Lower lobe of right lung (tissue), 2 donors: ENCODE measurements around the gene EPHB3. TPM values are rescaled to one million over a fixed set of nuclear protein-coding genes. Genes with fewer than 3 reads are reported as not detected.

ENCODE experiments used
- ATAC-seq, 2 donors: fragments of 200-7000 bp; cut with Tn5 transposase; one replicate each; pipeline ENCODE4 v1.9.1; 2020 to 2022; ENCODE audit warnings: mild to moderate bottlenecking in 2 of 2, moderate library complexity in 2 of 2
- DNase-seq: peaks from one replicate; pipeline ENCODE4 v3.0.0-alpha.2; 2020
- H3K27ac ChIP-seq: fragments of 200-600 bp; one replicate; pipeline ENCODE4 v1.8.0; 2022
- H3K27me3 ChIP-seq: fragments of 200-600 bp; one replicate; pipeline ENCODE4 v1.8.0; 2022; ENCODE audit warnings: low read depth
- H3K36me3 ChIP-seq: fragments of 200-600 bp; one replicate; pipeline ENCODE4 v1.8.0; 2022; ENCODE audit warnings: mild to moderate bottlenecking
- H3K4me1 ChIP-seq: fragments of 200-600 bp; one replicate; pipeline ENCODE4 v1.8.0; 2022
- H3K4me3 ChIP-seq: fragments of 200-600 bp; one replicate; pipeline ENCODE4 v1.8.0; 2022; ENCODE audit warnings: mild to moderate bottlenecking
- H3K9me3 ChIP-seq: fragments of 200-600 bp; one replicate; pipeline ENCODE4 v1.8.0; 2022
- intact Hi-C: fragments of 100-400 bp; cut with DNase I; formaldehyde crosslinking; loops from one replicate; pipeline ENCODE4 v1.11.0; 2022
- total RNA-seq: library from RNA; stranded (reverse); fragmentation: NEBNext Ultra II Directional; extraction: Animal tissue kit (Norgen Biotek cat#: 25700); gene quantifications from one replicate; pipeline ENCODE4 v1.2.1, GENCODE V29; 2021
- TF ChIP-seq, protein P1 (sequence below): fragments of 200-600 bp; IDR thresholded peaks from one replicate; pipeline ENCODE4 v1.8.0; 2022; ENCODE audit warnings: antibody characterized with exemption, mild to moderate bottlenecking
- donor health status: DM: no; HTN: yes; CAD: no; lungs with severe emphysema.

The EPHB3 gene
- total RNA-seq, 1 donor from 2014 or later, result 4.9 TPM

GRCh38 chr3:184566441-184567414, 5.1 kb downstream of the EPHB3 start:
- peaks cover 61% of the 10 kb centered on the region for H3K4me1 ChIP-seq
- H3K27me3 ChIP-seq, result peaks cover 5% of the 10 kb centered on the region
- DNase-seq (no peak), ATAC-seq (no peak)
- H3K9me3 ChIP-seq, result no peaks in the 10 kb centered on the region
- H3K27ac ChIP-seq, result peak overlapping the region; percentile 84
- intact Hi-C loops, result no loop called here
- TF ChIP-seq, protein P1, sequence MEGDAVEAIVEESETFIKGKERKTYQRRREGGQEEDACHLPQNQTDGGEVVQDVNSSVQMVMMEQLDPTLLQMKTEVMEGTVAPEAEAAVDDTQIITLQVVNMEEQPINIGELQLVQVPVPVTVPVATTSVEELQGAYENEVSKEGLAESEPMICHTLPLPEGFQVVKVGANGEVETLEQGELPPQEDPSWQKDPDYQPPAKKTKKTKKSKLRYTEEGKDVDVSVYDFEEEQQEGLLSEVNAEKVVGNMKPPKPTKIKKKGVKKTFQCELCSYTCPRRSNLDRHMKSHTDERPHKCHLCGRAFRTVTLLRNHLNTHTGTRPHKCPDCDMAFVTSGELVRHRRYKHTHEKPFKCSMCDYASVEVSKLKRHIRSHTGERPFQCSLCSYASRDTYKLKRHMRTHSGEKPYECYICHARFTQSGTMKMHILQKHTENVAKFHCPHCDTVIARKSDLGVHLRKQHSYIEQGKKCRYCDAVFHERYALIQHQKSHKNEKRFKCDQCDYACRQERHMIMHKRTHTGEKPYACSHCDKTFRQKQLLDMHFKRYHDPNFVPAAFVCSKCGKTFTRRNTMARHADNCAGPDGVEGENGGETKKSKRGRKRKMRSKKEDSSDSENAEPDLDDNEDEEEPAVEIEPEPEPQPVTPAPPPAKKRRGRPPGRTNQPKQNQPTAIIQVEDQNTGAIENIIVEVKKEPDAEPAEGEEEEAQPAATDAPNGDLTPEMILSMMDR, result no peak
- no peaks in the 10 kb centered on the region for H3K36me3 ChIP-seq
- no peak overlapping the region for H3K4me3 ChIP-seq

GRCh38 chr3:184567946-184568559, 6.5 kb downstream of the EPHB3 start:
- no peaks in the 10 kb centered on the region for H3K9me3 ChIP-seq
- ATAC-seq, result no peak
- TF ChIP-seq, protein P1, result no peak
- H3K27ac ChIP-seq, result peak overlapping the region; percentile 58
- H3K4me3 ChIP-seq, result peak overlapping the region; percentile 62
- H3K4me1 ChIP-seq, result peaks cover 61% of the 10 kb centered on the region
- H3K27me3 ChIP-seq, result peaks cover 5% of the 10 kb centered on the region
- peak; percentile 11 for DNase-seq
- peaks cover 6% of the 10 kb centered on the region for H3K36me3 ChIP-seq
- intact Hi-C loops, result no loop called here

DNA sequence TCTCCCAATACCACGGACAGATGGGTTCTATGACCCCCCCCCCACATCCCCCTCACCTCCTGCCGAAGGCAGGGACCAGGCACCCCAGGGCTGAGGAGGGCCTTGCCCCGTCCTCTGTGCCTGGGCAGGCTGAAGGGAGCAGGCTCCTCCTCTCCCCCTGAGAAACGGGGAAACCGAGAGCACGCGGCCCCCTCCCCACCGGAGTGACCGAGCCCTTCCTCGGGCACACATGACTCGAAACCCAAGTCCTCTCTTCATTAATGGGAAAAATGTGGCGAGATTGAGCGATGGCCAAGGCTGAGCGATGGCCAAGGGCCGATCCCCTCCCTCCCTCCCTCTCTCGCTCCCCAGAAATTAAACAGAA, 7.0 kb downstream of the EPHB3 start:
- intact Hi-C loops, result no loop called here
- TF ChIP-seq, protein P1, result no peak
- Histone ChIP-seq H3K36me3 (peaks cover 10% of the 10 kb centered on the region), H3K27ac (peak overlapping the region; percentile 58), H3K9me3 (no peaks in the 10 kb centered on the region), H3K4me3 (peak overlapping the region; percentile 62), H3K27me3 (peaks cover 5% of the 10 kb centered on the region), H3K4me1 (peaks cover 61% of the 10 kb centered on the region)
- DNase-seq (no peak), ATAC-seq (peak in 1 of 2 donors; percentile 0)

DNA sequence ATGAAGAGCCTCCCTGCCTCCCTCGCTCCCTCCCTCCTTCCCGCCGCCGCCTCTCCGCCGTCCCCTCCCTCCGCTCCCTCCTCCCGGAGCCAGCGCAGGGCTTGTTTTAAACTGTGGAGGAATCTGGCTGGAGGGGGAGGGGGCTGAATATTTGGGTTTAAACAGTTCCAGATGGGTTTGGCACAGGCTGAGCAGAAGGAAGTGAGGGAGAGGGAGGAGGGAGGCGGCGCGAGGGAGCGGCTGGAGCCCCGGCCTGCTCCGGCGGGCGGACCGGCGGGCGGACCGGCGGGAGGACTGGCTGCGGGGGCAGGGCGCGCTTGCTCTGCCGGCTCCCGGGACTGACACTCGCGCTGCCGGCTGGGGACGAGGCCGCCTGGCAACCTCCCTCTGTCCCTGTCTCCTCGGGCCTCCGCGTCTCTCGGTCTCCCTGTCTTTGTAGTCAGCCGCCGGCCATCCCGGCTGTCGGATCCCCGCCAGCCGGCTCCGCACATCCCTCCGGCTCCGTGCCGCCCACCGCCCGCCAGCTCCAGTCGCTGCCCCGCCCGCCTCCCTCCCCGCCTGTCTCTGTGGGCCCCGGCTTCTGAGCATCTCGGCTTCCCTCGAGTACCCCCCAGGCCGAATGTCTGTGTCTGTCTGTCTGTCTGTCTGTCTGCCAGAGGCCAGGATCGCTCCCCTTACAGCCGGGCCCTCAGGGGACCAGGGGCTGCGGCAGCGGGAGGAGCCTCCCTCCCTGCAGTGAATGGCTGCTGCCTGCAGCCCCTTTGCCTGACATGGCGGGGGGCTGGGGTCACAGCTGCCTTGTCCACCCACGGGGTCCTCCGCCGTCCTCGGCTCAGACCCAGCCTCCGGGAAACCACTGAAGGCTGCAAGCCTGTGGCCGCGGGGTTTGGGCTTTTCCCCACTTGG, 7.6 kb downstream of the EPHB3 start:
- intact Hi-C loops, result no loop called here
- Histone ChIP-seq H3K27ac (peak overlapping the region; percentile 64), H3K27me3 (peaks cover 5% of the 10 kb centered on the region), H3K9me3 (no peaks in the 10 kb centered on the region), H3K4me1 (peaks cover 58% of the 10 kb centered on the region), H3K36me3 (peaks cover 10% of the 10 kb centered on the region), H3K4me3 (peak overlapping the region; percentile 62)
- ATAC-seq, result peak; percentile 75 to 81
- TF ChIP-seq, protein P1, result no peak
- DNase-seq, result peak; percentile 76

DNA sequence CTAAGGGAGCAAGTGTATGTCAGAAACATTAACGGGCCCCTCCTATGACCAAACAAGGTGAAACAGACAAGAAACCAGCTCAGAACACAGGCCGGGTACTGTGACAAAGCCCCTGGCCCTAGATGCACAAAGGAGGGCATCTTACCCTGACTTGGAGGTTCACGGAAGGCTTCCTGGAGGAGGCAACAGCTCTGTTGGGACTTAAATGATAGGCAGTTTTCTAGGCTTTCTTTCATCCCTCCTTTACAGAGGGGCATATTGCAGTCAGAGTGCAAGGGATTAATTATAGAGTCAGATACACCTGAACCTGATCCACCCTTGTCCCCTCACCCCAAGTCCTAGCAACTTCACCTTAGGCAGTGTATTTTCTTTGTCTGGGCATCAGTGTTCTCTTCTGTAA, 8.4 kb downstream of the EPHB3 start:
- no peaks in the 10 kb centered on the region for H3K9me3 ChIP-seq
- peak overlapping the region; percentile 64 for H3K27ac ChIP-seq
- ATAC-seq (no peak), DNase-seq (no peak)
- H3K4me1 ChIP-seq, result peaks cover 50% of the 10 kb centered on the region
- intact Hi-C loops, result no loop called here
- H3K36me3 ChIP-seq, result peaks cover 10% of the 10 kb centered on the region
- H3K4me3 ChIP-seq, result peak overlapping the region; percentile 62
- H3K27me3 ChIP-seq, result peaks cover 5% of the 10 kb centered on the region
- TF ChIP-seq, protein P1, result no peak
